ENCODE measurements around the gene NR6A1.

DNA sequence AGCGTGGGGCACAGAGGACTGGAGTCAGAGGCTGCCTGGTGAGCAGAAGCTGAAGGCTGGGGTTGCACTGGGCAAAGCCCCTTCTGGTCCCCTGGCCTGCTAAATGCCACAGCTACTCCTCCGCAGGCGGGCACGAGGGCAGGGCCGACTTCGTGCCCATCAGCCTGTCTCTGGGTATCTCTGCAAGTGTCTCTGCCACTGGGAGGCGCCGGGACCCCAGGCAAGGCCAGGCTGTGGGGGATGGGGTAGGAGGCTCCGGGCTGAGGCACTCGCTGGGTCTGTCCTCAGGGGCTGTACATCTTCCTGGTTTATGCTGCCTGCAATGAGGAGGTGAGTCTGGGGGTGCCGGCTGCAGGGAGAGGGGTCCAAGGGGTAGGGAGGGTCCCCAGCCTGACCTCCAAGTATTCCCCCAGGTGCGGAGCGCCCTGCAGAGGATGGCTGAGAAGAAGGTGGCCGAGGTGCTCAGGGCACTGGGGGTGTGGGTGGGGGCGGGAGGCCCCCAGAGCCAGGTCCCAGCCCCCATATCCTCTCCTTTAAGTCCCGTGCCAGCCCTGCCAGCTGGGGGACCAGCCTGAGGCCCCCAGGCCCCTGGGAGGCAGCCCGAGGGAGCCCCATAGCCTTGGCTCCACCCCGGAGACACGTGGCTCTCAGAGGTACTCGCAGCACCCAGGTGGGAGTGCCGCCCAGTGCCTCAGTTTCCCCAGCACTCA lies 295.8 kb downstream of the NR6A1 start:
- TF ChIP-seq ZNF510 (tag by site-specific recombination; IDR thresholded peaks at IDR 0.05; ENCODE audit: insufficient replicate concordance) (no peak), ZSCAN16 (tag by site-specific recombination; IDR thresholded peaks at IDR 0.05) (no peak), YY2 (tag by site-specific recombination; IDR thresholded peaks at IDR 0.05) (no peak), TCF7L2 (IDR thresholded peaks at IDR 0.05; ENCODE audit: borderline replicate concordance, low read depth, low read length) (no peak), ZBTB21 (tag by site-specific recombination; IDR thresholded peaks at IDR 0.05) (no peak), ZNF24 (tag by site-specific recombination; IDR thresholded peaks at IDR 0.05) (no peak)
- TF ChIP-seq, protein P1, sequence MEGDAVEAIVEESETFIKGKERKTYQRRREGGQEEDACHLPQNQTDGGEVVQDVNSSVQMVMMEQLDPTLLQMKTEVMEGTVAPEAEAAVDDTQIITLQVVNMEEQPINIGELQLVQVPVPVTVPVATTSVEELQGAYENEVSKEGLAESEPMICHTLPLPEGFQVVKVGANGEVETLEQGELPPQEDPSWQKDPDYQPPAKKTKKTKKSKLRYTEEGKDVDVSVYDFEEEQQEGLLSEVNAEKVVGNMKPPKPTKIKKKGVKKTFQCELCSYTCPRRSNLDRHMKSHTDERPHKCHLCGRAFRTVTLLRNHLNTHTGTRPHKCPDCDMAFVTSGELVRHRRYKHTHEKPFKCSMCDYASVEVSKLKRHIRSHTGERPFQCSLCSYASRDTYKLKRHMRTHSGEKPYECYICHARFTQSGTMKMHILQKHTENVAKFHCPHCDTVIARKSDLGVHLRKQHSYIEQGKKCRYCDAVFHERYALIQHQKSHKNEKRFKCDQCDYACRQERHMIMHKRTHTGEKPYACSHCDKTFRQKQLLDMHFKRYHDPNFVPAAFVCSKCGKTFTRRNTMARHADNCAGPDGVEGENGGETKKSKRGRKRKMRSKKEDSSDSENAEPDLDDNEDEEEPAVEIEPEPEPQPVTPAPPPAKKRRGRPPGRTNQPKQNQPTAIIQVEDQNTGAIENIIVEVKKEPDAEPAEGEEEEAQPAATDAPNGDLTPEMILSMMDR (tag by site-specific recombination; IDR thresholded peaks at IDR 0.05): no peak
- TF ChIP-seq, protein P2, sequence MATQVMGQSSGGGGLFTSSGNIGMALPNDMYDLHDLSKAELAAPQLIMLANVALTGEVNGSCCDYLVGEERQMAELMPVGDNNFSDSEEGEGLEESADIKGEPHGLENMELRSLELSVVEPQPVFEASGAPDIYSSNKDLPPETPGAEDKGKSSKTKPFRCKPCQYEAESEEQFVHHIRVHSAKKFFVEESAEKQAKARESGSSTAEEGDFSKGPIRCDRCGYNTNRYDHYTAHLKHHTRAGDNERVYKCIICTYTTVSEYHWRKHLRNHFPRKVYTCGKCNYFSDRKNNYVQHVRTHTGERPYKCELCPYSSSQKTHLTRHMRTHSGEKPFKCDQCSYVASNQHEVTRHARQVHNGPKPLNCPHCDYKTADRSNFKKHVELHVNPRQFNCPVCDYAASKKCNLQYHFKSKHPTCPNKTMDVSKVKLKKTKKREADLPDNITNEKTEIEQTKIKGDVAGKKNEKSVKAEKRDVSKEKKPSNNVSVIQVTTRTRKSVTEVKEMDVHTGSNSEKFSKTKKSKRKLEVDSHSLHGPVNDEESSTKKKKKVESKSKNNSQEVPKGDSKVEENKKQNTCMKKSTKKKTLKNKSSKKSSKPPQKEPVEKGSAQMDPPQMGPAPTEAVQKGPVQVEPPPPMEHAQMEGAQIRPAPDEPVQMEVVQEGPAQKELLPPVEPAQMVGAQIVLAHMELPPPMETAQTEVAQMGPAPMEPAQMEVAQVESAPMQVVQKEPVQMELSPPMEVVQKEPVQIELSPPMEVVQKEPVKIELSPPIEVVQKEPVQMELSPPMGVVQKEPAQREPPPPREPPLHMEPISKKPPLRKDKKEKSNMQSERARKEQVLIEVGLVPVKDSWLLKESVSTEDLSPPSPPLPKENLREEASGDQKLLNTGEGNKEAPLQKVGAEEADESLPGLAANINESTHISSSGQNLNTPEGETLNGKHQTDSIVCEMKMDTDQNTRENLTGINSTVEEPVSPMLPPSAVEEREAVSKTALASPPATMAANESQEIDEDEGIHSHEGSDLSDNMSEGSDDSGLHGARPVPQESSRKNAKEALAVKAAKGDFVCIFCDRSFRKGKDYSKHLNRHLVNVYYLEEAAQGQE (tag by site-specific recombination; IDR thresholded peaks at IDR 0.05): no peak
- TF ChIP-seq, protein P3, sequence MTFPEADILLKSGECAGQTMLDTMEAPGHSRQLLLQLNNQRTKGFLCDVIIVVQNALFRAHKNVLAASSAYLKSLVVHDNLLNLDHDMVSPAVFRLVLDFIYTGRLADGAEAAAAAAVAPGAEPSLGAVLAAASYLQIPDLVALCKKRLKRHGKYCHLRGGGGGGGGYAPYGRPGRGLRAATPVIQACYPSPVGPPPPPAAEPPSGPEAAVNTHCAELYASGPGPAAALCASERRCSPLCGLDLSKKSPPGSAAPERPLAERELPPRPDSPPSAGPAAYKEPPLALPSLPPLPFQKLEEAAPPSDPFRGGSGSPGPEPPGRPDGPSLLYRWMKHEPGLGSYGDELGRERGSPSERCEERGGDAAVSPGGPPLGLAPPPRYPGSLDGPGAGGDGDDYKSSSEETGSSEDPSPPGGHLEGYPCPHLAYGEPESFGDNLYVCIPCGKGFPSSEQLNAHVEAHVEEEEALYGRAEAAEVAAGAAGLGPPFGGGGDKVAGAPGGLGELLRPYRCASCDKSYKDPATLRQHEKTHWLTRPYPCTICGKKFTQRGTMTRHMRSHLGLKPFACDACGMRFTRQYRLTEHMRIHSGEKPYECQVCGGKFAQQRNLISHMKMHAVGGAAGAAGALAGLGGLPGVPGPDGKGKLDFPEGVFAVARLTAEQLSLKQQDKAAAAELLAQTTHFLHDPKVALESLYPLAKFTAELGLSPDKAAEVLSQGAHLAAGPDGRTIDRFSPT (tag by site-specific recombination; IDR thresholded peaks at IDR 0.05): no peak
- TF ChIP-seq, protein P4, sequence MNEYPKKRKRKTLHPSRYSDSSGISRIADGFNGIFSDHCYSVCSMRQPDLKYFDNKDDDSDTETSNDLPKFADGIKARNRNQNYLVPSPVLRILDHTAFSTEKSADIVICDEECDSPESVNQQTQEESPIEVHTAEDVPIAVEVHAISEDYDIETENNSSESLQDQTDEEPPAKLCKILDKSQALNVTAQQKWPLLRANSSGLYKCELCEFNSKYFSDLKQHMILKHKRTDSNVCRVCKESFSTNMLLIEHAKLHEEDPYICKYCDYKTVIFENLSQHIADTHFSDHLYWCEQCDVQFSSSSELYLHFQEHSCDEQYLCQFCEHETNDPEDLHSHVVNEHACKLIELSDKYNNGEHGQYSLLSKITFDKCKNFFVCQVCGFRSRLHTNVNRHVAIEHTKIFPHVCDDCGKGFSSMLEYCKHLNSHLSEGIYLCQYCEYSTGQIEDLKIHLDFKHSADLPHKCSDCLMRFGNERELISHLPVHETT (tag by site-specific recombination; IDR thresholded peaks at IDR 0.05): no peak

Data from HEK293 (cell line).